Stimulated activated CD4-positive, alpha-beta T cell treated with anti-CD3 and anti-CD28 coated beads, Interleukin-12 subunit alpha, Interleukin-12 subunit beta, amount 100 ng/mL, for 4 hours (primary cell): Measurements from ENCODE around the gene FARP2.
"Not testable (repeated sequence)": the region's sequence is repeated elsewhere in the genome, so short reads cannot be mapped to it uniquely, and the experiment has no call there.

Experiments
- DNase-seq: peaks from one replicate; pipeline ENCODE4 v3.0.0-alpha.2; 2020

FARP2 gene, protein sequence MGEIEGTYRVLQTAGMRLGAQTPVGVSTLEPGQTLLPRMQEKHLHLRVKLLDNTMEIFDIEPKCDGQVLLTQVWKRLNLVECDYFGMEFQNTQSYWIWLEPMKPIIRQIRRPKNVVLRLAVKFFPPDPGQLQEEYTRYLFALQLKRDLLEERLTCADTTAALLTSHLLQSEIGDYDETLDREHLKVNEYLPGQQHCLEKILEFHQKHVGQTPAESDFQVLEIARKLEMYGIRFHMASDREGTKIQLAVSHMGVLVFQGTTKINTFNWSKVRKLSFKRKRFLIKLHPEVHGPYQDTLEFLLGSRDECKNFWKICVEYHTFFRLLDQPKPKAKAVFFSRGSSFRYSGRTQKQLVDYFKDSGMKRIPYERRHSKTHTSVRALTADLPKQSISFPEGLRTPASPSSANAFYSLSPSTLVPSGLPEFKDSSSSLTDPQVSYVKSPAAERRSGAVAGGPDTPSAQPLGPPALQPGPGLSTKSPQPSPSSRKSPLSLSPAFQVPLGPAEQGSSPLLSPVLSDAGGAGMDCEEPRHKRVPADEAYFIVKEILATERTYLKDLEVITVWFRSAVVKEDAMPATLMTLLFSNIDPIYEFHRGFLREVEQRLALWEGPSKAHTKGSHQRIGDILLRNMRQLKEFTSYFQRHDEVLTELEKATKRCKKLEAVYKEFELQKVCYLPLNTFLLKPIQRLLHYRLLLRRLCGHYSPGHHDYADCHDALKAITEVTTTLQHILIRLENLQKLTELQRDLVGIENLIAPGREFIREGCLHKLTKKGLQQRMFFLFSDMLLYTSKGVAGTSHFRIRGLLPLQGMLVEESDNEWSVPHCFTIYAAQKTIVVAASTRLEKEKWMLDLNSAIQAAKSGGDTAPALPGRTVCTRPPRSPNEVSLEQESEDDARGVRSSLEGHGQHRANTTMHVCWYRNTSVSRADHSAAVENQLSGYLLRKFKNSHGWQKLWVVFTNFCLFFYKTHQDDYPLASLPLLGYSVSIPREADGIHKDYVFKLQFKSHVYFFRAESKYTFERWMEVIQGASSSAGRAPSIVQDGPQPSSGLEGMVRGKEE

DNA sequence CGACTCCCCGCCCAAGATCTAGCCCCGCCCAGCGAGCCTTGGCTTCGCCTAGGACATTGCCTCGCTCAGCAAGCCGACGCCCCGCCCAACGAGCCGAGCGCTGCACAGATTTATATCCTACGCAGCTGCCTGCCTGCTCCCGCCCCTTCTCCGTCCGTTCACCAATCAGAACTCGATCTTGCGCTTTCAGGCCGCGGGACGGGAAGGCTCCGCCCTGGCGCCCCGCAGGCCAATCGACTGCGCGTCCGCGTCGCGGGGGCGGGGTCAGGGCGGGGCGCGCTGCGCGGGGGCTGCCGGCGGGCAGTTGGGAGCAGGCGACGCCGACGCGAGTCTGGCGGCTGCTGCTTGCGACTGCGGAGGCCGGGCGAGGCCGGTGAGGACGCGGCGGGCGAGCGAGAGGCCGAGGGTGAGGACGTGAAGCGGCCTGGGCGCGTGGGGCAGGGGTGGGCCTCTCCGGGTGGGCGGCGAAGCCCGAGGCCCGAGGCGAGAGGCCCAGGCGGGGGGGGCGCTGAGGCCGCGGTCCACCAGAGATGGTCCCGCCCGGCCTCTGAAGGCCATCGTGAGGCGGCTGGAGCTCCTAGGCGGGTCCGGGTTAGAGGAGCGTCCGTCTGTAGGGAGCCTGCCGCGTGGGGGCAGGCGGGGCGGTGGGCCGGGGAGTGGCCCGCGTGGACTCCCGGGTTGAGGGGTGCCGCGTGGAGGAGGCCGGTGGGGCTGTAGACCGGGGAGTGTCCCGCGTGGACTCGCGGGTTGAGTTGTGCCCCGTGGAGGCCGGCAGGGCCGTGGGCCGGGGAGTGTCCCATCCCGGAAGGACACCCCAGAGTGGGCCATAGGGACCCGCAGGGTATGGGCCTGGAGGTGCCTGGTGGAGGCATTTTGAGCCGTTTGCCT, at the start of gene FARP2:
Gene FARP2 (plus strand): TSS at position 303 of the 888 bp plus-strand sequence. CDS start 16,823 bp downstream, outside the sequence.
- DNase-seq: peak; percentile 97

DNA sequence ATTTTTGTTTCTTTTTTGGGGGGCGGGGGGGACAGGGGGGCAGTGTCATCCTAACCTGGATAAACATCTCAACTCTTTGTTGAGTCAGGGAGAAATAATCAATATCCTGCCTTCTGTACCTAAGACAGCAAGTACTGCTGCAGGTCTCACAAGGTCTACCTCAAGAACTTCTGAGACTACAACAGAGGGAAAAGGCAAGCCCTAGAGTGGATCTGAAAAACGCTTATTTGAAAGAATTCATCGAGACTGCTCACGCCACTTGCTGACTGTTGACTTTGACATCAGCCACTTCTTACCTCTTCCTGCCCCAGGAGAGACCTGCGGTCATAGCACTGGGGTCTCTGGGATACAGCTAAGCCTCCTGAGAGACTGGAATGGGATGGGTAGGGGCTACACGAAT, 49.0 kb upstream of the FARP2 start:
- no peak for DNase-seq

DNA sequence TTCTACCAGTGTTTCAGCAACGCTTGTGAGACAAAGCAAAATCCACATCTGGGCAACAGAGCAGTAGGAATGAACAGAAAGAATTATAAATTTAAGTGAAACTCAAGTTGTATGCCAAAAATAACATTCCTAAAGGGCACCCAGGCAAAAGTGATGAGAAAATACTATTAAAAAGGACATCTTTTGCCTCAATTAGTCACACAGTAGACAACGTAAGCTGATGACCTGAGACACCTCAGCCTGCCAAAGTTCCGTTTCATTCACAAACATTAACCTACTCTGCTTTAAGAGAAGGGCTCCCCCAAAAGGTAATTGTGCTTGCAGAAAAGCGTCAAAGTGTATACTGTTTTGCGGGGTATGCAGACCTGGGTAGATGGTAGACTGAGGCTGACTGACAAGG, 47.8 kb upstream of the FARP2 start:
- DNase-seq: no peak

DNA sequence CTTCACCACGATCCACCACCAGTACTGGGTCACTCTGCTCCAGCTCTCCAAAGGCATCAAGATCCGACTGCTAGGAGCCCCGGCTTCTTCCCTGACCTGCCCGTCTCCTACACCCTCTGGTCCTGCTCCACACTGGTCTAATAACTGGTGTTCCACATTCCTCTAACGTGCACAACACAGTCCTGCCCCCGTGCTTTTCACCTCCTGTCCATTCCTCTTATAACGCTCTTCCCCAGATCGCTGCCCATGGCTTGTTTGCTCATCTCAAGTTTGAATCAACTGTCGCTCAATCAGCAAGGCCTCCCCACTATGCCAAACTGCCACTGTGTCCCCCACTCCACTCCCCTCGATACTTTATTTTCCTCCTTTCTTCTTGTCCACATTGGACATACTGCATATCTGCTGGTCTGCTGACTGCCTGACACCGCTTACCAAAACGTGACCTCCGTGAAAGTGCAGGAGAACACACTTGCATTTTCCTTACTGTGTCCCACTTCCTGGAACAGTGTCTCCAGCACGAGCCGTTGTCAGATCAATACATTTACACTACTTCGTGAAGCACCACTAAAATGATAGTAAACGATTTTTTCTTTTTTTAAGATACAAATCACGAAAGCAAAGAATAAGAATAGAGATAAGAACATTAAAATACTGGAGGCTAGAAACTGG, 47.1 kb upstream of the FARP2 start:
- DNase-seq: no peak

DNA sequence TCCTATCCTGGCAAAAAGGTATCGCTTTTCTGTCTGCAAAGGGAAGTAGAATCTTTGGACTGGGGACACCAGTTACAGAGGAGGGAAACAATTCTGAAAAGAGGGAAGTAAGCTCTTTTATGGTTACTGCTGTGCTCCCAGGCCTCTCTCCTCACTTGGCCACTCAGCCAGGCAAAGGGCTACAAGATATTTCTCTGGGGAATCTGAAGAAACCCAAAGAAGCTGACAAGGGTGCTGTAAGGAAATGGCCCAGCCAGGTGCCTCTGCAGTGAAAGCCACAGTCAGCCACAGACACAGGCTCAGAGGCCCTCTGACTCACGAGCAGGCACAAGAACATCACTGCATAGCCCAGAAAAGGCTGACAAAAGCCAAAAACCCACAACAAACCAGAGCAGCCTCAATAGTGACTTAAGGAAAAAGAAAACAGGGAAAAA, 46.4 kb upstream of the FARP2 start:
- DNase-seq: peak; percentile 55

DNA sequence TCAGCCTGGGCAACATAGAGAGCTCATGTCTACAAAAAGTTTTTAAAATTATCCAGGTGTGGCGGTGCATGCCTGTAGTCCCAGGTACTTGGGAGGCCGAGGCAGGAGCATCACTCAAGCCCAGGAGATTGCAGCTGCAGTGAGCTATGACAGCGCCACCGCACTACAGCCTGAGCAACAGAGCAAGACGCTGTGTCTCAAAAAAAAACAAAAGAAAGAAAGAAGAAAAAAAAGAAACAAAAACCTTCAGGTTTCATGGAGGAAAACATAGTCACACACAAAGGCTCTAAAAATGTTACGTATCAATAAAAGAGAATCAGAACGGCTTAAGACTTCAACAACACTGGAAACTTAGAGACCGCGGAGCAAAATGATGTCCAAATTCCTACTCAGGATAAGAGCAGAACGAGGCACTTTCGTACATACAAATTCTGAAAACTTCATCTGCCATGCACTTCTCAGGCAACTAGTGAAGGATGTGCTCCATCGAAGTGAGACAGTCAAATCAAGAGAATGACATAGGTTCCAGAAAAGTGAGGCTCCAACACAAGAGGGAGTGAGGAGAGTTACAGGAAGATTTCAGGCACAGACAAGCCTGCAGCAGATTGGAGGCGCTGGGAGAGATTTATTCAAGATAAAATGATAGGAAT, 45.0 kb upstream of the FARP2 start:
- no peak for DNase-seq

DNA sequence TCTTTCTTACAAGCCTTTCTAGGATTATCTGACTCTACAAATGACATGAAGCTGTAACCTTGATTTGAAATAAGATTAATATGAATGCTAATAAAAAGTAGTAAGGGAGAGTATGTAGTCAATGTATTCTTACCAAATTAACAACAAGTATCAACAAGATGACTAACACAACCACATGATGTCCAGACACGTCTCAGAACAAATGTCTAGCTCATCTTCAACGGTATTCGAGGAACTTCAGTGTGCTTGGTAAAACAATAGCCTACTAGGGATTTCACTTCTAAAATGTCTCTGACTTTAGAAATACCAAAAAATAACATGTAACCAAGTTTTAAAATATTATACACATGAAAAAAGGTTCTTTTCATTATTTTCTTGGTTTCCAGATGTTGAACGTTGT, 44.0 kb upstream of the FARP2 start:
- DNase-seq: no peak

DNA sequence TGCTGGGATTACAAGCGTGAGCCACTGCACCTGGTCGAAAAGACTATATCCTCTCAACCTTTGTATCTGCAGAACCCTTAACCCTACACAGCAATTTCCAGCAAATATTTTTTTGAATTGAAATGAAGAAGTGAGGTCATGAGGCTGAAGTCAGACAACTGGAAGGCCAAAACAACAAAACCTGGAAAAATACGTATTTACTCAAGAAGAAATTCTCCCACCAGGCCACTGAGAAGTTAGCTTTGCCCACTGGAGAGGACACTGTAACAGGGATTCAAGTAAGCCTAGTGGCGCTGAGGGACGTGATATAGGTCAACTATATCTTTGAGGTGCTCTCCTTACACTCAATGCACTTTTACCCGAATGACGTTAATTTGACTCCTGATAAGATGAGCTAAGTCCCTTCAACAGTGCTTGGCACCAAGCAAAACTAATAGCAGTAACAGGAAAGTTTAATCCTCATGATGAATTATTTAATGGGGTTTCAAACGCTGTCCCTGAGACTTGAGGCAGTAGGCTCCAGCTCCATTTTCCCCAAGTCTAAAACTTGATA, 42.5 kb upstream of the FARP2 start:
- no peak for DNase-seq

DNA sequence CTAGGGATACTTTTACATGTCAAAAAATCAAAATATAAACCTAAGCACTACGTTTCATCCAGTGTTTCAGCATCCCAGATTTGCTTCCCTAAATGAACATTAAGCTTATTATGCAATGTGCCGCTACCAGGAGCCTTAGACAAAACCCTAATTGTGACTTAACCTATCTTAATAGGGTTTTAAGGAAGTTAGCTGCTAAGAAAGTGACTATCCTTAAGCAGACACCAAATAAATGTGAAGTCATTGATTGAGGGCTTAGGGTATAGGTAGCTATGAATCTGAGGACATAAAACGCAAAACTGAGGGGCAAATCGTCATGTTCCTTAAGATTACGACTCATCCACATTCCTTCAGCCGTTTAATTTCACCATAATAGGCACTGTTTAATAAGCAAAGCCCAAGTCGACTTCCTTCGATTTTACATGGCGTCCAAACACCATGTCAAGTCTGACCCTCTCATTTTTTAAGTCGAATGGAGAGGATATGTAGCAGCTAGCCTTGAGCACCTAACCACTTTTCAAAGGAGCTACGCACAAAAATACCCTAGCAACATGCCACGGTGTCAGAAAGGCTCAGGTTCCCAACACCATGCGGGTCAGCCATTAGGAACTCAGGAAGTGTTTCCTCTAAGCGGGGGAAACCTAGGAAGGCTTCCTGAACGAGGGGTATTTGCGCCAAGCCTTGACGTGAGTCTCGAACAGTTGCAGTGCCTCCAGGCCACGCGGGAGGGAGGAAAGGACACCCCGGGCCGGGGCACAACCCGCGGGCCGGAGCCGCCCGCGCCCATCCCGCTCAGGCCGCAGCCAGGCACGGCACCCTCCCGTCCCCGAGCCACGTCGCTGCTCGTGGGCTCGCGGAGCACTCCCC, 41.6 kb upstream of the FARP2 start:
- DNase-seq: no peak

DNA sequence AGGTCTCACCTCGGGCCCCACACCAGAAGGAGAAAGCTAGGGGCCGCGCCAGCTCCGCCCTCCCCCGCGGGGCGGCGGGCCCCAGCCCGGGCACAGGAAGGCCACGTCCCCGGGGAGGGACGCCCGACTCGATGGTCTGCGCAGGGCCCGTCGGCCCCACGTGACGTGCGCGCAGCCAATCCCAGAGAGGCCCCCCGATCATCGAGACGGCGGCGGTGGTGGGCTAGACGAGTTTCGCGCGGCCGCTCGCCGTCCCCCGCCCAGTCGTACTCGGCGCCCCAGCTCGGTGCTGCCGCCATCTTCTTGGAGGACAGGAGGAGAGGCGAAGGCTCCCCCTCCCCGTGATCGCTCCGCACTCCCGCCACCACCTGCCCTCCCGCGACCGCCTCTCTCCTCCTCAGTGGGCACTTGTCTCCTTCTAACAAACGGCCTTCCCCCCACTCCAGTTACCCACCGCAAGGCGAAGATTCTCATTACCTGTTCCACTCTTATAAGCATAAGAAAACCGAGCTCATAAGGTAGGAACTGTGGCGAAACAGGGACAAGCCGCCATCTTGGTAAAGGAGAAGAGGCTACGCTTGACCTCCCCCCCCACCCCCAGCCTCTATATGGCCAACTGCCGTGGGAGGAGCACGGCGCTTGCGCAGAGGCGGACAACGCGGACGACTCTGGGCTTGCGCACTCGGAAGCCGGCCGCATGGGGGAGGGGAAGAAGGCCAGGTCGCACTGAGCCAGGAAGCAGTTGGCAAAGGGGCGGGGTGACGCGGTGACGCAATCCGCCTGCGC, 40.8 kb upstream of the FARP2 start, which contains the start of gene HDLBP:
Gene HDLBP (minus strand): TSS at position 580 of the 786 bp plus-strand sequence. CDS start 48,803 bp downstream, outside the sequence.
- DNase-seq: peak; percentile 100

DNA sequence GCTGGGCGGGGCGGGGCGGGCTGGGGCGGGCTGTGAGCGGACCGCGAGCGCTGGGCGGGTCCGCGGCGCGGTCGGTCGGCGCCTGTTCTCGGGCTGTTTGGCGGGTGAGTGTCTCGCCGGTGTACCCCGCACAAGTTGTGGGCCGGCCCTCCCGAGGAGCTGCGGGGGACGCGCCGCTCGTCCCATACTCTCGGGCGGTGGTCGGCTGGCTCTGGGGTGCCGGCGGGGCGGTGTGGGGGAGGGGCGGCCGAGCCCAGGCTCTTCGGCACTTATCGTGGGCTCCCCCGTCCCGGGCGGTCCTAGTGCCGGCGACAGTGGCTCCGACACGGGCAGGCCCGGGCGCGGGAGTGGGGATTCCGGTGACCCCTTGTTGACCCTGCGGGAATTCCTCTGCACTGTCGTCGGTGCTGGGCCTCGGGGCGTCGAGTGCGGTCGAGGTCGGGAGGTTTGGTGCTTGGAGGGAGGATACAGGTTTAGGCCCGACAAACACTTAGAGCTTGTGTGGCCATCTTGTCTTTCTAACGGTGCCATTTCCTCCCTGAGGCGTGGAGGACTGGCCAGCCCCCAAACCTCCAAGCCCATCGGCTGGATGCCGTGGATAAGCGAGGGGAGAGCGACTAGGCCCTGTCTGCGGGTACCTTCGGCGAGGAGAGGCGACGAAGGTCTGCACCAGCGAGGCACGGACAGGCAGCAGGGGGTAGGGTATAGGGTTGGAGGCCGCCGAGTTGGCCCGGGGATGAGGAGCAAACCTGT, 40.0 kb upstream of the FARP2 start, which contains the start of gene SEPTIN2:
Gene SEPTIN2 (plus strand): TSS at position 47 of the 753 bp plus-strand sequence. CDS start 8,308 bp downstream, outside the sequence.
- peak; percentile 70 for DNase-seq

DNA sequence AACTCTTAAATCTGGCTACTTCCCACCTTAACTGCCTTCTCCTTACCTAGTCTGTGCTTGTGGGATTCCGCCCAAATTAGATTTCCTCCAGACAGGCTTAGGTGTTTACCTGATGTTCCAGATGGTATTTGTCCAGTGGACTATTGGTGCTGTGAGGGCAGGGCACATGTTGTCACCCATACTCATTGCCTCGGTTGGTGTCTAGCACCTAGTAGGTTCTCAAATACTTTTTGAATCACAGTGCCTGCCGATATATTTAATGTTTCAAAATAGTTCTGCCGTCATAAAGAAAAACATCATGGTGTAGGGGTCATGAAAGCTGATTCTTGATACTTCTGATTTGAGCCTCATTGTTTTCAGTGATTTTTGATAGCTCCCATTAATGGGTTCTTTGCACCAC, 39.3 kb upstream of the FARP2 start:
- DNase-seq: no peak

DNA sequence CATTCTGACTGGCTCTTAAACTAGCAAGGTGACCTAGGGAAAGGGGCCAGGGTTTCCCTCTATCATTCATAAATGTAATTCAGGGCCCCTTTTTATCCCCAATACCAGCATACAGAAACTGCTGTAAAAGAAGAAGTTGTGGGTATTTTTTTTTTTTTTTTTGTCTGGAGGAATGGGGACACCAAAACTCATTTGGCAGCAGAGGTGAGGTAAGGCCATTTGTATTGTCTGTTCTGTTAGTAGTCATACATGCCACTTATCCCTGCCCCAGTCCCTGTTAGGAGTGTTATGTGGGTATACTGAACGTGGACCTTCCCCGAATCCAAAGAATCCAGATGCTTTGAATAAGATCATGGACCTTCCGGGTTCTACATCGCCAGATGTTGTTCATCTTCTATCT, 38.7 kb upstream of the FARP2 start:
- no peak for DNase-seq

DNA sequence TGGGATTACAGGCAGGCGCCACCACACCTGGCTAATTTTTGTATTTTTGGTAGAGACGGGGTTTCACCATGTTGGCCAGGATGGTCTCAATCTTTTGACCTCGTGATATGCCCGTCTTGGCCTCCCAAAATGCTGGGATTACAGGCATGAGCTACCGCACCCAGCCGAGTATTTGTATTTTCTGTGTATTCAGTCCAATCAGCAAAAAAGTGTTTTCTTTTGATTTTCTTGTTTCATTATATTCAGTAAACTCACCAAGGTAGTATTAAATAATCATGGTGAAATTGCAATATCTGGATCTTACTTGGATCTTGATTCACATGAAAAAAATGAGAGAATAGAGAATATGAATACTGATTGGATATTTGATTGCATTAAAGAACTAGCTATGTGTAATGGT, 37.3 kb upstream of the FARP2 start:
- not testable (repeated sequence) for DNase-seq

DNA sequence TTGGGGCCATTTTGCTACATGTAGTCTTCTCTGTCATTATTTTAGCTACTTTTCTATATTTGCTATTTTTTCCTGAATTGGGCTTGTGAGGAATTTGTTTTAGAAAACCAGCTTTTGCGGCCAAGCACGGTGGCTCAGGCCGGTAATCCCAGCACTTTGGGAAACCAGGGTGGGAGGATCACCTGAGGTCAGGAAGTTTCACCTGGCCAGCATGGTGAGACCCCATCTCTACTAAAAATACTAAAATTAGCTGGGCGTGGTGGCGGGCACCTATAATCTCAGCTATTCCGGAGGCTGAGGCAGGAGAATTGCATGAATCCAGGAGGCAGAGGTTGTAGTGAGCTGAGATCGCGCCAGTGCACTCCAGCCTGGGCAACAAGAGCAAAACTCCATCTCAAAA, 35.7 kb upstream of the FARP2 start:
- DNase-seq: no peak

DNA sequence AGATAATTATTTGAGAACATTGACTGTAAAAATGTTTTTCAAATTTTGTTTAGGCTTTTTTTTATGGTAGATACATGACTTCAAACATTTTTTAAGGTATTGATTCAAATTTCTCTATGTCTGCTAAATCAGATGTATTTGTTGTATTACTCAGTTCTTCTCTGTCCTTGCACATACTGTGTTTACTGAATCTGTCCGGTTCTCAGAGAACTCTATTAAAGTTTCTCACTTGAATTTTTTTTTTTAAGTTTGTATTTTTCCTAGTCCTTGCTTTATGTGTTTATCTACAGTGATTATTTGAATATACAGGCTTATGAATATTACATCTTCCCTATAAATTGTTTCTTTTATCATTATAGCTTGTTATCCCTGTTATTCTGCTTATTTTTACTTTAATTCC, 35.1 kb upstream of the FARP2 start:
- no peak for DNase-seq

DNA sequence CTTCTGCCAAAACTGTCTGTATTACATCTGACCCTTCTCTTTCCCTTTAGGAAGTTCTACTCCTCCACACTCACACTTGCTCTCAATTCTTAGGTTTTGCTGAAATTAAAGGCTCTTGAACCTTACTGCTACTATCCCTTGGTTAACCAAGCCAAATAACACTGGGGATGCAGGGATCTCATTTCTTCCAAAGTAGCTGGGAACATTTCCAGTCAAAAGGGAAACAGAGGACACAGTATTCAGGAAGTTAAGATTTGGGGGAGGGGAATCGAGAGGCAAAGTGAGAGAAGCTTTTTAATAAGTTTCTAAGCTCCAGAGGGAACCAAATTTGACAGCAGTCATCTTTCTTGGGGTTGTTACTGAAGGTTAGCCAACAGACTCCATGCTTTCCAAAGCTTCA, 34.2 kb upstream of the FARP2 start:
- no peak for DNase-seq

DNA sequence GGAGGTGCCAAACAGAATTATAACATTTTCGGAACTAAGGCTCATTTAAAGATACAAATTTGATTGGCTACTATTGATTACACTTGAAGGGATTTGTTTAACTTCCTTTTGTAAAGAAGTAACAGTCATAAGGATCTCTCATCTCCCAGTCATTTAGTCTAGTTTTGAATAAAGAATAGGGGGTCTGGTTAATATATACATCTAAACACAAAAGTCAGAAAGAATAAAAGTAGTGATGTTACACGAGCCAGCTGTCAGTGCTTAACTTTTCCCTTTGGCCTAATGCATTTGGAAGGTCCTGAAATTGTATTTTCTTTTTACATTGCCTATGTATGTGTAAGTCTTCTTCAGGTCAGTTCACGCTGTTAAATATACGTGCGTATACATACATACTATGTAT, 32.3 kb upstream of the FARP2 start:
- no peak for DNase-seq
